Bronchial epithelial cell (primary cell): ENCODE results near the gene ACTL10. TPM values are rescaled to one million over a fixed set of nuclear protein-coding genes. Genes with fewer than 3 reads are reported as not detected.
A peak's percentile ranks its signal among the peaks of the same experiment; 100 is the strongest.

ENCODE experiments used
- DNase-seq: peaks from one replicate; pipeline ENCODE4 v3.0.0-alpha.2; 2010; ENCODE audit warnings: low read depth
- FAIRE-seq: peaks from 2 replicates; lab custom pipeline; 2011; peaks lifted over from hg19 to GRCh38; lab: Jason Lieb, UNC
- H3K27me3 ChIP-seq: 2 replicates; pipeline ENCODE4 v1.5.1; 2011; ENCODE audit warnings: low read length; ENCODE audit not compliant: control insufficient read depth, insufficient read depth
- H3K36me3 ChIP-seq: 2 replicates; pipeline ENCODE4 v1.5.1; 2011; ENCODE audit warnings: low read length; ENCODE audit not compliant: control insufficient read depth, insufficient read depth
- H3K4me3 ChIP-seq: 2 replicates; pipeline ENCODE4 v1.5.1; 2011; ENCODE audit warnings: mild to moderate bottlenecking, low read depth, low read length, control low read depth
- total RNA-seq: library from RNA; depleted of rRNA; stranded (reverse); fragments of >200 nt; gene quantifications from 2 replicates; pipeline ENCODE4 v1.2.1, GENCODE V29; 2014
- TF ChIP-seq, protein P1 (sequence below): IDR thresholded peaks from 2 replicates; pipeline ENCODE4 v1.5.1; 2011; ENCODE audit warnings: mild to moderate bottlenecking, moderate library complexity, low read length, control low read depth, inconsistent platforms; ENCODE audit not compliant: insufficient read depth, severe bottlenecking

ACTL10 gene
- total RNA-seq, 1 donor from 2014 or later, result 1.6 TPM

DNA sequence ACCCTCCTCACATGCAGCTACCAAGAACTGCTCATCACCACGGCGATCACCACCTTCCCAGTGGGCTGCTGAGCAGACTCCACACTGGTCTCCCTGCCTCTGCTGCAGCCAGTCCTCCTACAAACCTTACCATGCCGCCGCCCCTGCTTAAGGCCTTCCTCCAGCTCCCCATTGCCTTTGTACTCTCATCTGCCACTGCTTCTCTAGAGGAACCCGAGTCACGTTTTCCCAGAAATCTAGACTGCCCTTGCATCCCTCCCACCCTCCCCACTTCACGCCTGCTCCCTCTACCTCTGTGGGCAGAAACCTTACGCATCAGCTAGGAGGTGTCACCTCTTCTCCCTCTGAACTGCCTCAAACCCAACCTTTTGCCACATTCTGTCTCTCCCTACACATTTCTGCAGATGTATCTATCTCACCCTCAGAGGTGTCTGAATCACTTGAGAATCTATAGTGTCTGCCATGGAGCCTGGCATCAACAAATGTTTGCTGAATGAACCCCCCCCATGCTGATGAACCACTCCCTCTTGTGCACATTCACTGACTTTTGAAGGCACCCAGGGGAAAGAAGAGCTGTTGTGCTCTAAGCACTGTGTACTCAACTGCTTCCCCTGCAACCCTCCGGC, 15.1 kb downstream of the ACTL10 start:
- DNase-seq (no peak), FAIRE-seq (no peak)
- Histone ChIP-seq H3K27me3 (no peaks in the 10 kb centered on the region), H3K4me3 (no peak overlapping the region), H3K36me3 (no peaks in the 10 kb centered on the region)
- TF ChIP-seq, protein P1, sequence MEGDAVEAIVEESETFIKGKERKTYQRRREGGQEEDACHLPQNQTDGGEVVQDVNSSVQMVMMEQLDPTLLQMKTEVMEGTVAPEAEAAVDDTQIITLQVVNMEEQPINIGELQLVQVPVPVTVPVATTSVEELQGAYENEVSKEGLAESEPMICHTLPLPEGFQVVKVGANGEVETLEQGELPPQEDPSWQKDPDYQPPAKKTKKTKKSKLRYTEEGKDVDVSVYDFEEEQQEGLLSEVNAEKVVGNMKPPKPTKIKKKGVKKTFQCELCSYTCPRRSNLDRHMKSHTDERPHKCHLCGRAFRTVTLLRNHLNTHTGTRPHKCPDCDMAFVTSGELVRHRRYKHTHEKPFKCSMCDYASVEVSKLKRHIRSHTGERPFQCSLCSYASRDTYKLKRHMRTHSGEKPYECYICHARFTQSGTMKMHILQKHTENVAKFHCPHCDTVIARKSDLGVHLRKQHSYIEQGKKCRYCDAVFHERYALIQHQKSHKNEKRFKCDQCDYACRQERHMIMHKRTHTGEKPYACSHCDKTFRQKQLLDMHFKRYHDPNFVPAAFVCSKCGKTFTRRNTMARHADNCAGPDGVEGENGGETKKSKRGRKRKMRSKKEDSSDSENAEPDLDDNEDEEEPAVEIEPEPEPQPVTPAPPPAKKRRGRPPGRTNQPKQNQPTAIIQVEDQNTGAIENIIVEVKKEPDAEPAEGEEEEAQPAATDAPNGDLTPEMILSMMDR, result no peak

DNA sequence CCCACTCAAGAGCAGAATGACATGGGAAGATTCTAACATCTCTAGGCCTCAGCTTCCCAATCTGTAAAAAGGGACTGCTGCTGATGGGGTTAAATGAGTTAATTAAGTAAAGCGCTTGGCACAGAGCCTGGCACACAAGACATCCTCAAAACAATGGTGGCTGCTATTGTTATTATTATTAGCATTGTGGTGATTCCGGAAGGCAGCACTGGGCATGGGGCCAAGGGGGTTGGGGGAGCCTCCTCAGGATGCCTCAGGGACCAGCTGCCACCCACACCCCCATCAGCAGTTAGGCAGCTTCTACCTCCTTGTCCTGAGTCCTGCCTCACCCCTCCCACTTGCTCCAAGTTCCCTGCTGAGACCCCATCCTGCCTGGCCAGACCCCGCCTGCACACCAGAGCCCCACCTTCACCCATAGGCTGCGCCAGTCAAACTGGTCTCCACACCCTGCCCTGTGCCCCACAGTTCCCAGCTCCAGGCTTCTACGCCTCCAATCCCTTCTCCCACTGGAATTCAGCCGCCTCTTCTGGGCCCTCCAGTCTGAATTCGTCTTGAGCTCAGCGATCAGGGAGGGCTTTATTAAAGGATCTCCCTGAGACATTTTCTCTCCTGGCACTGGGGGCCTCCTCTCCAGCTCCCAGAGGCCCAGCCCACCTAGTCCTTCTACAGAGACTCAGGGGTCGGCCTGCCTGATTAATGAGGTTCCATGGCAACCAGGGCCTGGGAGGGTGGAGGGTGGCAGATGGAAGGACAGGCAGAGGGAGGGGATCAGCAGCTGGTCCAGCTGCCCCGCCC, 18.0 kb downstream of the ACTL10 start:
- TF ChIP-seq, protein P1, result no peak
- DNase-seq (no peak), FAIRE-seq (no peak)
- H3K4me3 ChIP-seq, result no peak overlapping the region
- no peaks in the 10 kb centered on the region for H3K36me3 ChIP-seq
- no peaks in the 10 kb centered on the region for H3K27me3 ChIP-seq

DNA sequence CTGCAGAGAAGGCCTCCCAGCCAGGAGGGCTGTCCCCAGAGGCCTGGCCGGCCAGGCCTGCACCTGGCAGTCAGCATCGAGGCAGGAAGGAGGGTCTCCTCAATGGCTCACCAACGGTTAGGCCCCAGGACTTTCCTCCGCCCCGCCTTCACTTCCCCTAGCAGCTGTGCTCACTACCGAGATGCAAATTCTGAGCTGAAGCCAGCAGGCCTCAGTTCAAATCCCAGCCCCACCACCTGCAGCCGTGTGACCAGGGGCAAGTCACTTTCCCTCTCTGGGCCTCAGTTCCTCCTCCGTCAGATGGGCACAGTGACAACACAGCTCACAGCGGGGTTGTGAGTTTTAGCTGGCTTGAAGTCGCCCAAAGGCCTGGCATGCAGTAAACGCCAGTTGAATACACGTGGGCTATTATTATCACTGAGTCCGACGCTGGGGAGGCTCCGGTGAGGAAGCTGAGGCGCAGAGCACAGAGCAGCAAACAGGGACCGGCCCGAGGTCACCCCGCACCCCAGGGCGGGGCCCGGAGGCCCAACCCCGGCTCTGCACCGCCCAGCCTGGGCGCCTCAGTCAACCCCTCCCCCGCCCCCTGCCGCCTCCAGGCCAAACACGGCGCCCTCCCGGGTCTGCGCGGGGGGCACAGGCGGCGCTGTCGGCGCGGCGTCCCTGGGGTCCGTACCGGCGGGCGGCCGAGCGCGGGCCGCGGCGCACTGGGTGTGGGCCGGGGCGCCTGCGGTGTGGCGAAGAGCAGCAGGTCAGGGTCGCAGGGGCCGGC, 18.8 kb downstream of the ACTL10 start:
- TF ChIP-seq, protein P1, result no peak
- DNase-seq (peak; percentile 8), FAIRE-seq (no peak)
- no peaks in the 10 kb centered on the region for H3K36me3 ChIP-seq
- peak overlapping the region; percentile 34 for H3K4me3 ChIP-seq
- no peaks in the 10 kb centered on the region for H3K27me3 ChIP-seq

DNA sequence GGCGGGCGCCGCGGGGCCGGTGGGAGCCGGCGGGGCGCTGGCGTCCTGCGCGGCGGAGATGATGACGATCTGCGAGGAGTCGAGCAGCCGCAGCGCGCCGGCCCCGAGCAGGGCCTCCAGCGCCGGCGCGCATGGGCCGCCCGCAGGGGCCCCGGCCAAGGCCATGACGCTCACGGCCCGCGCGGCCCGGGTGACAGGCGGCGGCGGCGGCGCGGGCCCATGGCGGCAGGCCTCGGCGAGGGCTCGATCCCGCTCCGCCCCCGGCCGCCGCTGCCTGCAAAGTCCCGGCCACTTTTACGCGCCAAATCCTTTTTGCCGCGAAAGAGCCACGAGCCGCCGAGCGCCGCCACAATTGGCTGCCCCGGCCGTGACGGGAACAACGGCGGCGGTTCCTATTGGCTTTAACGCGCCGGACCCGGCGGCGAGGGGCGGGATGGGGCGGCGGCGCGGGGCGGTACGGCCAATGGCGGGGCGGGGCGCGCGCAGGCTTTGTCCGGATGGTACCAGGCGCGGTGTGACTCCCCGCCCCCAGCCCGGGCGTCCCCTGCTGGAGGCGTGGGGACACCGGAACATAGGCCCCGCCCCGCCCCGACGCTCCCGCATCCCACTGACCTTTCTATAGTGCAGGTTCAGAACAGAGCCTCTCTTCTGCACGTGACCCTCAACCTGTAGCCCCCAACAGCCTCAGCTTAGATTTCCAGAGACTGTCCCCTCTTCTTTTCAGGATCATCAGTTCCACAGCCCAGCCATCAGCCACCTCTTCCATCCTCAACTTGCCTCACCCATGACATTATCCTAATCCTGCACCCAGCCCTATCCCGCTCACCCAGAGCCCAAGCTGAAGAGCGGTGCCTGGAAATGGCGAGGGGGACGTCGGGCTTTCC, 19.6 kb downstream of the ACTL10 start, which contains the start of gene E2F1:
Gene E2F1, minus strand, starts transcription at position 286 of the 884 bp plus-strand sequence. Its CDS starts 121 bp downstream, at position 165.
- H3K36me3 ChIP-seq, result no peaks in the 10 kb centered on the region
- peak; percentile 66 for DNase-seq
- H3K4me3 ChIP-seq, result peak within 1 kb of the TSS; percentile 34
- FAIRE-seq, result no peak
- TF ChIP-seq, protein P1, result peak; percentile 29
- no peaks in the 10 kb centered on the region for H3K27me3 ChIP-seq

DNA sequence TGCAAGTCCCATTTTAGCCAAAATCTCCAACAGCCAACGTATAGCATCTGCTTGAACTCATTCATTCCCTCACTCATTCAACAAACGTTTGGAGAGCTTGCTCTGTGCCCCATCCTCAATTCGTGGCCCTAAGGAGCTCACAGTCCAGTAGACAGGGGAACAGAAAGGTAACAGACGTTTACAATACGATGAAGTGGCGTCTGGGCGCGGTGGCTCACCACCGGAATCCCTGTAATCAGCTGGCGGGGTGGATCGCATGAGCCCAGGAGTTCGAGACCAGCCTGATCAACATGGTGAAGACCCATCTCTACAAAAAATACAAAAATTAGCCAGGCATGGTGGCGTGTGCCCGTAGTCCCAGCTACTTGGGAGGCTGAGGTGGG, 20.2 kb downstream of the ACTL10 start:
- no peaks in the 10 kb centered on the region for H3K36me3 ChIP-seq
- no peaks in the 10 kb centered on the region for H3K27me3 ChIP-seq
- no peak overlapping the region for H3K4me3 ChIP-seq
- FAIRE-seq (no peak), DNase-seq (no peak)
- TF ChIP-seq, protein P1, result no peak
